Measurements from ENCODE around the gene DNM3.

The DNM3 gene

GRCh38 chr1:172359491-172359999 lies 518.2 kb downstream of the DNM3 start (continued):
- TF ChIP-seq ZBTB17 (tag by site-specific recombination; IDR thresholded peaks at IDR 0.05): peak; percentile 32; the same call in 1 of the 2 replicates
- TF ChIP-seq PRDM10 (tag by site-specific recombination; IDR thresholded peaks at IDR 0.05): peak; percentile 47
- TF ChIP-seq ZBTB48 (tag by site-specific recombination; IDR thresholded peaks at IDR 0.05): no peak
- TF ChIP-seq IKZF3 (tag by site-specific recombination; IDR thresholded peaks at IDR 0.05): peak; percentile 91
- peak; percentile 63 for TF ChIP-seq KLF10 (tag by site-specific recombination; IDR thresholded peaks at IDR 0.05)
- peak; percentile 68; the same call in 1 of the 2 replicates for TF ChIP-seq ZNF580 (tag by site-specific recombination; IDR thresholded peaks at IDR 0.05)
- peak; percentile 76 for TF ChIP-seq ZNF629 (tag by site-specific recombination; IDR thresholded peaks at IDR 0.05)
- TF ChIP-seq SP7 (tag by site-specific recombination; IDR thresholded peaks at IDR 0.05): peak; percentile 79
- TF ChIP-seq ZNF211 (tag by site-specific recombination; IDR thresholded peaks at IDR 0.05; ENCODE audit: low read depth): no peak
- no peak for TF ChIP-seq ZNF404 (tag by site-specific recombination; IDR thresholded peaks at IDR 0.05)
- no peak for TF ChIP-seq YY1 (tag by site-specific recombination; IDR thresholded peaks at IDR 0.05)
- TF ChIP-seq ZNF664 (tag by site-specific recombination; IDR thresholded peaks at IDR 0.05): peak; percentile 81
- peak; percentile 30; the same call in 1 of the 2 replicates for TF ChIP-seq ZNF391 (tag by site-specific recombination; IDR thresholded peaks at IDR 0.05; ENCODE audit: borderline replicate concordance, low read depth)
- TF ChIP-seq ZNF24 (tag by site-specific recombination; IDR thresholded peaks at IDR 0.05): 0 out of 2 replicates have a peak, but pooled peaks have one; percentile 39
- no peak for TF ChIP-seq MZF1 (tag by site-specific recombination; IDR thresholded peaks at IDR 0.05; ENCODE audit: borderline replicate concordance)
- 0 out of 2 replicates have a peak, but pooled peaks have one; percentile 6 for TF ChIP-seq ZNF596 (tag by site-specific recombination; IDR thresholded peaks at IDR 0.05)
- peak; percentile 82 for TF ChIP-seq OVOL3 (tag by site-specific recombination; IDR thresholded peaks at IDR 0.05)
- TF ChIP-seq PRDM4 (tag by site-specific recombination; IDR thresholded peaks at IDR 0.05): peak; percentile 75
- no peak for TF ChIP-seq PRDM1 (tag by site-specific recombination; IDR thresholded peaks at IDR 0.05)
- TF ChIP-seq ZNF549 (tag by site-specific recombination; IDR thresholded peaks at IDR 0.05): peak; percentile 56; the same call in 1 of the 2 replicates
- TF ChIP-seq ZNF560 (tag by site-specific recombination; IDR thresholded peaks at IDR 0.05; ENCODE audit: borderline replicate concordance): no peak
- peak; percentile 87 for TF ChIP-seq ZNF843 (tag by site-specific recombination; IDR thresholded peaks at IDR 0.05)
- peak; percentile 35; the same call in 1 of the 2 replicates for TF ChIP-seq KLF8 (tag by site-specific recombination; IDR thresholded peaks at IDR 0.05)
- TF ChIP-seq GLIS1 (tag by site-specific recombination; IDR thresholded peaks at IDR 0.05): peak; percentile 37
- peak; percentile 78 for TF ChIP-seq TSHZ1 (tag by site-specific recombination; IDR thresholded peaks at IDR 0.05; ENCODE audit: borderline replicate concordance)
- TF ChIP-seq ZNF311 (tag by site-specific recombination; IDR thresholded peaks at IDR 0.05; ENCODE audit: borderline replicate concordance): no peak
- no peak for TF ChIP-seq REPIN1 (tag by site-specific recombination; IDR thresholded peaks at IDR 0.05; ENCODE audit: low read depth)
- peak; percentile 49; the same call in 1 of the 2 replicates for TF ChIP-seq ZNF394 (tag by site-specific recombination; IDR thresholded peaks at IDR 0.05; ENCODE audit: borderline replicate concordance)
- peak; percentile 69; the same call in 1 of the 2 replicates for TF ChIP-seq WT1 (tag by site-specific recombination; IDR thresholded peaks at IDR 0.05)
- no peak for TF ChIP-seq ZNF146 (tag by site-specific recombination; IDR thresholded peaks at IDR 0.05)
- TF ChIP-seq ZNF558 (tag by site-specific recombination; IDR thresholded peaks at IDR 0.05): 0 out of 2 replicates have a peak, but pooled peaks have one; percentile 28
- peak; percentile 98 for TF ChIP-seq SCRT2 (tag by site-specific recombination; IDR thresholded peaks at IDR 0.05)
